Body of pancreas (tissue), 4 donors: ENCODE measurements around the gene HASPIN. TPM values are rescaled to one million over a fixed set of nuclear protein-coding genes. Genes with fewer than 3 reads are reported as not detected.

Source experiments
- ATAC-seq: fragments of 150-250 bp; one replicate; pipeline ENCODE4 v1.9.1; 2016
- DNase-seq, 4 donors: peaks; one replicate each; pipeline ENCODE4 v3.0.0-alpha.2; 2019
- H3K27ac ChIP-seq, 4 donors: fragments of 200-600 bp; sonication (generic); 1 replicate in 3 of 4; 2 replicates in 1 of 4; pipeline versions ENCODE4 v1.5.1 to v1.6.1; 2016 to 2019; ENCODE audit warnings: mild to moderate bottlenecking in 1 of 4, mixed read lengths in 1 of 4, moderate library complexity in 1 of 4
- H3K27me3 ChIP-seq, 2 donors: fragments of 200-600 bp; sonication (generic); one replicate each; pipeline ENCODE4 v1.6.0; 2016; ENCODE audit warnings: mild to moderate bottlenecking in 1 of 2
- H3K36me3 ChIP-seq, 2 donors: fragments of 200-600 bp; sonication (generic); replicated peaks in 1 of 2; 2 replicates each; pipeline ENCODE4 v1.5.1; 2016; ENCODE audit warnings: low read depth in 2 of 2; ENCODE audit not compliant: insufficient read depth in 1 of 2
- H3K4me1 ChIP-seq: fragments of 200-600 bp; sonication (generic); one replicate; pipeline ENCODE4 v1.6.0; 2016
- H3K4me3 ChIP-seq, 2 donors: fragments of 200-600 bp; sonication (generic); 1 replicate in 1 of 2; 2 replicates in 1 of 2; pipeline ENCODE4 v1.5.1; 2016 to 2019
- H3K9me3 ChIP-seq, 3 donors: fragments of 200-600 bp; sonication (generic); 1 replicate in 2 of 3; 2 replicates in 1 of 3; pipeline ENCODE4 v1.5.1; 2016
- CTCF ChIP-seq, 7 experiments: fragments of 450-650 bp in 4 of 7; fragments of 200-600 bp in 3 of 7; sonication (generic) in 3 of 7; IDR thresholded peaks; one replicate each; pipeline ENCODE4 v1.5.1; 2016 to 2019; ENCODE audit warnings: antibody characterized with exemption in 7 of 7
- POLR2A ChIP-seq, 3 donors: fragments of 450-650 bp; IDR thresholded peaks; one replicate each; pipeline ENCODE4 v1.6.1; 2016; ENCODE audit warnings: antibody characterized with exemption in 3 of 3, mild to moderate bottlenecking in 2 of 3
- WGBS, 2 donors: methylation state at CpG; one replicate each; pipeline ENCODE4 v1.1.5; 2017; 5-methylcytosine and 5-hydroxymethylcytosine counted together
- intact Hi-C: fragments of 100-400 bp; cut with DNase I; formaldehyde crosslinking; loops from one replicate; pipeline ENCODE4 v1.15.1; 2023
- total RNA-seq, 2 donors: library from RNA; depleted of rRNA; stranded (reverse); fragments of >200 nt; gene quantifications; one replicate each; pipeline ENCODE4 v1.1.0, GENCODE V29; 2016

Gene HASPIN
- total RNA-seq, 2 donors from 2014 or later = not detected

- DNase-seq (no peak), ATAC-seq (no peak)
- intact Hi-C loops = no loop called here
- Histone ChIP-seq H3K9me3 (no peaks in the 10 kb centered on the region), H3K36me3 (no peaks in the 10 kb centered on the region), H3K4me1 (no peaks in the 10 kb centered on the region), H3K27ac (no peak overlapping the region), H3K27me3 (peaks cover 0 to 5% of the 10 kb centered on the region in 2 donors), H3K4me3 (no peak overlapping the region)
- TF ChIP-seq POLR2A (IDR thresholded peaks at IDR 0.05) (no peak), CTCF (IDR thresholded peaks at IDR 0.05) (no peak)
- WGBS, 2 donors = 43 to 63% methylated on average over 13 to 17 of the region's 20 CpGs
These were observed 44.1 kb upstream of the HASPIN start for GRCh38 chr17:3679531-3680126.

GRCh38 chr17:3681057-3681456, 42.6 kb upstream of the HASPIN start:
- ATAC-seq = no peak
- Histone ChIP-seq H3K4me3 (no peak overlapping the region), H3K36me3 (no peaks in the 10 kb centered on the region), H3K4me1 (no peaks in the 10 kb centered on the region), H3K27me3 (peaks cover 0 to 11% of the 10 kb centered on the region in 2 donors), H3K9me3 (no peaks in the 10 kb centered on the region), H3K27ac (no peak overlapping the region)
- intact Hi-C loops = no loop called here
- TF ChIP-seq POLR2A (IDR thresholded peaks at IDR 0.05) (no peak), CTCF (IDR thresholded peaks at IDR 0.05) (no peak)
- DNase-seq = no peak
- WGBS, 2 donors = 67 to 68% methylated on average over 11 of the region's 12 CpGs

GRCh38 chr17:3681565-3681964, 42.1 kb upstream of the HASPIN start:
- no peaks in the 10 kb centered on the region for H3K9me3 ChIP-seq
- DNase-seq = no peak
- 38 to 57% methylated on average over 11 to 16 of the region's 20 CpGs for WGBS, 2 donors
- intact Hi-C loops = no loop called here
- no peak overlapping the region for H3K4me3 ChIP-seq
- H3K27ac ChIP-seq = no peak overlapping the region
- H3K4me1 ChIP-seq = no peaks in the 10 kb centered on the region
- peaks cover 0 to 11% of the 10 kb centered on the region in 2 donors for H3K27me3 ChIP-seq
- ATAC-seq = no peak
- TF ChIP-seq POLR2A (IDR thresholded peaks at IDR 0.05) (no peak), CTCF (IDR thresholded peaks at IDR 0.05) (no peak)
- H3K36me3 ChIP-seq = no peaks in the 10 kb centered on the region

- intact Hi-C loops = no loop called here
These were observed 41.7 kb upstream of the HASPIN start for GRCh38 chr17:3682033-3682432.

More at GRCh38 chr17:3682033-3682432, 41.7 kb upstream of the HASPIN start:
- DNase-seq (no peak), ATAC-seq (no peak)
- TF ChIP-seq POLR2A (IDR thresholded peaks at IDR 0.05) (no peak), CTCF (IDR thresholded peaks at IDR 0.05) (no peak)
- H3K27me3 ChIP-seq = peaks cover 0 to 11% of the 10 kb centered on the region in 2 donors
- no peaks in the 10 kb centered on the region for H3K9me3 ChIP-seq
- H3K4me3 ChIP-seq = no peak overlapping the region
- no peaks in the 10 kb centered on the region for H3K36me3 ChIP-seq
- H3K27ac ChIP-seq = no peak overlapping the region
- WGBS, 2 donors = 59 to 63% methylated on average over 7 to 12 of the region's 12 CpGs
- H3K4me1 ChIP-seq = no peaks in the 10 kb centered on the region
